Lower leg skin (tissue), 4 donors: Measurements from ENCODE around the gene CRISPLD2. TPM values are rescaled to one million over a fixed set of nuclear protein-coding genes. Genes with fewer than 3 reads are reported as not detected.

ENCODE experiments used
- DNase-seq, 2 donors: peaks; one replicate each; pipeline ENCODE4 v3.0.0-alpha.2; 2019; ENCODE audit warnings: low spot score in 2 of 2
- H3K4me3 ChIP-seq: fragments of 200-600 bp; sonication (generic); 2 replicates; pipeline ENCODE4 v1.5.1; 2017; ENCODE audit warnings: mild to moderate bottlenecking, low read depth; ENCODE audit not compliant: poor library complexity, severe bottlenecking
- CTCF ChIP-seq, 3 donors: fragments of 450-650 bp; IDR thresholded peaks; one replicate each; pipeline ENCODE4 v1.5.1; 2016; ENCODE audit warnings: antibody characterized with exemption in 3 of 3, mild to moderate bottlenecking in 3 of 3, moderate library complexity in 2 of 3
- POLR2A ChIP-seq, 2 donors: fragments of 450-650 bp; IDR thresholded peaks; one replicate each; pipeline ENCODE4 v1.6.1; 2016 to 2017; ENCODE audit warnings: antibody characterized with exemption in 2 of 2, mild to moderate bottlenecking in 1 of 2, moderate library complexity in 1 of 2
- WGBS, 2 donors: methylation state at CpG; one replicate each; pipeline ENCODE4 v1.1.5; 2018; 5-methylcytosine and 5-hydroxymethylcytosine counted together
- intact Hi-C: fragments of 100-400 bp; cut with DNase I; formaldehyde crosslinking; loops from one replicate; pipeline ENCODE4 v1.15.0; 2023; ENCODE audit warnings: low total_unique reads
- total RNA-seq, 4 donors: library from RNA; depleted of rRNA; stranded (reverse); fragments of >200 nt; gene quantifications; one replicate each; pipeline ENCODE4 v1.1.0, GENCODE V29; 2016

The CRISPLD2 gene
- total RNA-seq, 4 donors from 2014 or later = 48.0 to 105 (median 69.5) TPM

- intact Hi-C loops = no loop called here
- no peak for DNase-seq
- 38 to 51% methylated on average over 29 of the region's 29 CpGs for WGBS, 2 donors
- TF ChIP-seq POLR2A (IDR thresholded peaks at IDR 0.05) (no peak), CTCF (IDR thresholded peaks at IDR 0.05) (no peak)
- no peak overlapping the region for H3K4me3 ChIP-seq
Observed at GRCh38 chr16:84818989-84819643, 669 bp upstream of the CRISPLD2 start.

GRCh38 chr16:84820305-84820684 lies 510 bp downstream of the CRISPLD2 start:
- 27 to 34% methylated on average over 8 of the region's 8 CpGs for WGBS, 2 donors
- TF ChIP-seq POLR2A (IDR thresholded peaks at IDR 0.05) = no peak
- no peak for TF ChIP-seq CTCF (IDR thresholded peaks at IDR 0.05)
- no peak for DNase-seq
- intact Hi-C loops = no loop called here
- peak overlapping the region; percentile 25 for H3K4me3 ChIP-seq

DNA sequence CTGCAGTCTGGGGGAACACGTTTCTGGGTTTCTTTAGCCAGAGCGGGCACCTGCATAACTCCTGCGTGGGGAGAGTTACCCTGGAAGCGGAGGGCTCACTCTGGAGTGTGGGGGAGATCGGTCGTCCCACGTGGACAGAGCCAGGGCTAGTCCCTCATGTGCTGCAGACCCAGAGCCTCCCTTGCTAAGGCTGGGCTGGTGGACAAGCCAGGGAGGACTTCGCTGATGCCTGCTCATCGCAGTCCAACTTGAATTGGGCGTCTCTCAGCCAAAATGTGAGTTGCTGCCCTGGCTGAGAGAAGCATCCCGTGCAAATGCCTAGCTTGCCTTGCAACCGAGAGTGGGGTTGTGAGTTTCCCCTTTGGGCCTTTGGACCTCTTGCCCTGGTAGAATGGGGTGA lies 986 bp downstream of the CRISPLD2 start:
- peak overlapping the region; percentile 25 for H3K4me3 ChIP-seq
- TF ChIP-seq CTCF (IDR thresholded peaks at IDR 0.05) (no peak), POLR2A (IDR thresholded peaks at IDR 0.05) (no peak)
- intact Hi-C loops = no loop called here
- 45 to 56% methylated on average over 7 to 8 of the region's 12 CpGs for WGBS, 2 donors
- no peak for DNase-seq

- intact Hi-C loops = no loop called here
- no peak for DNase-seq
- WGBS, 2 donors = 71 to 80% methylated on average over 9 of the region's 9 CpGs
- H3K4me3 ChIP-seq = peak overlapping the region; percentile 25
- TF ChIP-seq POLR2A (IDR thresholded peaks at IDR 0.05) (no peak), CTCF (IDR thresholded peaks at IDR 0.05) (no peak)
Observed at GRCh38 chr16:84821179-84821578, 1.4 kb downstream of the CRISPLD2 start.

- no peak for DNase-seq
- no peak for TF ChIP-seq POLR2A (IDR thresholded peaks at IDR 0.05)
- no peak for TF ChIP-seq CTCF (IDR thresholded peaks at IDR 0.05)
- intact Hi-C loops = no loop called here
- no peak overlapping the region for H3K4me3 ChIP-seq
- 50 to 58% methylated on average over 13 of the region's 13 CpGs for WGBS, 2 donors
Observed at GRCh38 chr16:84821728-84822689, 2.2 kb downstream of the CRISPLD2 start.
